Liver (tissue), 9 donors: Measurements from ENCODE around the gene SNX1. TPM values are rescaled to one million over a fixed set of nuclear protein-coding genes. Genes with fewer than 3 reads are reported as not detected.

Experiments
- DNase-seq: peaks from one replicate; pipeline ENCODE4 v3.0.0-alpha.2; 2017; ENCODE audit warnings: low spot score
- H3K27ac ChIP-seq, 2 donors: one replicate each; pipeline ENCODE4 v1.7.0; 2013; ENCODE audit warnings: inconsistent platforms in 2 of 2, low read length in 2 of 2, control low read depth in 1 of 2, low read depth in 1 of 2, mild to moderate bottlenecking in 1 of 2
- H3K27me3 ChIP-seq, 4 donors: one replicate each; pipeline versions ENCODE4 v1.6.1 to v1.7.0; 2013; ENCODE audit warnings: low read length in 3 of 4, inconsistent platforms in 1 of 4, mild to moderate bottlenecking in 1 of 4, moderate library complexity in 1 of 4; ENCODE audit not compliant: control insufficient read depth in 4 of 4, insufficient read depth in 4 of 4
- H3K36me3 ChIP-seq, 4 donors: one replicate each; pipeline versions ENCODE4 v1.6.1 to v1.7.0; 2013; ENCODE audit warnings: low read length in 3 of 4, mild to moderate bottlenecking in 3 of 4, low read depth in 1 of 4, moderate library complexity in 1 of 4; ENCODE audit not compliant: control insufficient read depth in 4 of 4, insufficient read depth in 3 of 4
- H3K4me1 ChIP-seq, 4 donors: one replicate each; pipeline versions ENCODE4 v1.6.1 to v1.7.0; 2013; ENCODE audit warnings: low read length in 3 of 4, mild to moderate bottlenecking in 3 of 4, moderate library complexity in 1 of 4; ENCODE audit not compliant: control insufficient read depth in 4 of 4, insufficient read depth in 4 of 4
- H3K4me3 ChIP-seq, 3 donors: one replicate each; pipeline versions ENCODE4 v1.6.1 to v1.7.0; 2013; ENCODE audit warnings: low read length in 3 of 3, control low read depth in 1 of 3, low read depth in 1 of 3, mild to moderate bottlenecking in 1 of 3
- H3K9ac ChIP-seq, 2 donors: one replicate each; pipeline ENCODE4 v1.7.0; 2013; ENCODE audit warnings: low read length in 2 of 2, mild to moderate bottlenecking in 2 of 2, moderate library complexity in 2 of 2, control low read depth in 1 of 2, low read depth in 1 of 2
- H3K9me3 ChIP-seq, 4 donors: one replicate each; pipeline versions ENCODE4 v1.6.1 to v1.7.0; 2013; ENCODE audit warnings: low read length in 3 of 4; ENCODE audit not compliant: control insufficient read depth in 4 of 4
- HNF4A ChIP-seq, 2 donors: conservative IDR thresholded peaks; 2 replicates each; pipeline ENCODE4 v1.6.1; 2016; ENCODE audit warnings: antibody characterized with exemption in 2 of 2, mild to moderate bottlenecking in 2 of 2
- JUND ChIP-seq, 2 donors: IDR thresholded peaks; 2 replicates each; pipeline ENCODE4 v1.6.1; 2016; ENCODE audit warnings: antibody characterized with exemption in 2 of 2
- NR2F2 ChIP-seq: IDR thresholded peaks from 2 replicates; pipeline ENCODE4 v1.6.1; 2016; ENCODE audit warnings: antibody characterized with exemption
- TAF1 ChIP-seq: conservative IDR thresholded peaks from 2 replicates; pipeline ENCODE4 v1.6.1; 2016; ENCODE audit warnings: antibody characterized with exemption, mild to moderate bottlenecking
- YY1 ChIP-seq: IDR thresholded peaks from 2 replicates; pipeline ENCODE4 v1.6.1; 2016; ENCODE audit warnings: antibody characterized with exemption, mild to moderate bottlenecking
- WGBS: extraction: QIAGEN DNeasy Blood & Tissue Kit; methylation state at CpG from one replicate; pipeline ENCODE4 v1.1.7; 2013; 5-methylcytosine and 5-hydroxymethylcytosine counted together
- polyA plus RNA-seq, 2 donors: library from polyadenylated mRNA; stranded (reverse) in 1 of 2; unstranded in 1 of 2; fragments of 200-250 nt in 1 of 2; fragments of >200 nt in 1 of 2; fragmentation: Nextera tagmentation in 1 of 2; extraction: Ambion mirVana in 1 of 2; gene quantifications; one replicate each; pipeline versions ENCODE4 v1.2.1 to v1.2.3, GENCODE V29; 2013 to 2015
- total RNA-seq, 2 donors: library from RNA; depleted of rRNA; stranded (reverse); fragments of >200 nt; gene quantifications; one replicate each; pipeline ENCODE4 v1.2.3, GENCODE V29; 2014
- TF ChIP-seq, protein P1 (sequence below): IDR thresholded peaks from 2 replicates; pipeline ENCODE4 v1.6.1; 2016; ENCODE audit warnings: antibody characterized with exemption, mild to moderate bottlenecking
- donor health status: healthy.
- donor health status: healthy.
- donor health status: healthy.
- donor health status: healthy.
- donor health status: healthy.

Gene SNX1
- total and polyA plus RNA-seq, 4 donors, result 40.0 to 67.4 (median 45.0) TPM

DNA sequence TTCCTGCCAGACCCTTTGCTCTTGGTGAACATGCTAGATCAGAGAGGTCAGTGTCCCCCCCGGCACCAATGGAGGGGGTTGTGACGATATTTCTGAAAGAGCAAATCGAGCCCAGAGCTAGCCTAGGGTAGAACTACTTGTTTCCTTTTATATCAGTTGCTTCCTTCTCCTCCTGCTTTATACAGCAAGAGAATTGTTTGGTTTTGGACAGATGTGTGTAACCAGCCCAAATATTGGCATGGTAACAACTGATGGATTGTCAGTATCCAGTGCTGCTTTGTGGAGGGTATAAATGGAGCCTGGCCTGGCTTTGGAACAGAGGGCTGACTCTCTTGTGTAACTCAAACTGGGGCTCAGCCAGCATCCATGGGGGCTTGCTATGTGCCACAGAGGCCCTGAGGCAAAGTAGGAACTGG, 27.2 kb downstream of the SNX1 start (continued):
- TF ChIP-seq, protein P1, sequence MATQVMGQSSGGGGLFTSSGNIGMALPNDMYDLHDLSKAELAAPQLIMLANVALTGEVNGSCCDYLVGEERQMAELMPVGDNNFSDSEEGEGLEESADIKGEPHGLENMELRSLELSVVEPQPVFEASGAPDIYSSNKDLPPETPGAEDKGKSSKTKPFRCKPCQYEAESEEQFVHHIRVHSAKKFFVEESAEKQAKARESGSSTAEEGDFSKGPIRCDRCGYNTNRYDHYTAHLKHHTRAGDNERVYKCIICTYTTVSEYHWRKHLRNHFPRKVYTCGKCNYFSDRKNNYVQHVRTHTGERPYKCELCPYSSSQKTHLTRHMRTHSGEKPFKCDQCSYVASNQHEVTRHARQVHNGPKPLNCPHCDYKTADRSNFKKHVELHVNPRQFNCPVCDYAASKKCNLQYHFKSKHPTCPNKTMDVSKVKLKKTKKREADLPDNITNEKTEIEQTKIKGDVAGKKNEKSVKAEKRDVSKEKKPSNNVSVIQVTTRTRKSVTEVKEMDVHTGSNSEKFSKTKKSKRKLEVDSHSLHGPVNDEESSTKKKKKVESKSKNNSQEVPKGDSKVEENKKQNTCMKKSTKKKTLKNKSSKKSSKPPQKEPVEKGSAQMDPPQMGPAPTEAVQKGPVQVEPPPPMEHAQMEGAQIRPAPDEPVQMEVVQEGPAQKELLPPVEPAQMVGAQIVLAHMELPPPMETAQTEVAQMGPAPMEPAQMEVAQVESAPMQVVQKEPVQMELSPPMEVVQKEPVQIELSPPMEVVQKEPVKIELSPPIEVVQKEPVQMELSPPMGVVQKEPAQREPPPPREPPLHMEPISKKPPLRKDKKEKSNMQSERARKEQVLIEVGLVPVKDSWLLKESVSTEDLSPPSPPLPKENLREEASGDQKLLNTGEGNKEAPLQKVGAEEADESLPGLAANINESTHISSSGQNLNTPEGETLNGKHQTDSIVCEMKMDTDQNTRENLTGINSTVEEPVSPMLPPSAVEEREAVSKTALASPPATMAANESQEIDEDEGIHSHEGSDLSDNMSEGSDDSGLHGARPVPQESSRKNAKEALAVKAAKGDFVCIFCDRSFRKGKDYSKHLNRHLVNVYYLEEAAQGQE, result no peak

DNA sequence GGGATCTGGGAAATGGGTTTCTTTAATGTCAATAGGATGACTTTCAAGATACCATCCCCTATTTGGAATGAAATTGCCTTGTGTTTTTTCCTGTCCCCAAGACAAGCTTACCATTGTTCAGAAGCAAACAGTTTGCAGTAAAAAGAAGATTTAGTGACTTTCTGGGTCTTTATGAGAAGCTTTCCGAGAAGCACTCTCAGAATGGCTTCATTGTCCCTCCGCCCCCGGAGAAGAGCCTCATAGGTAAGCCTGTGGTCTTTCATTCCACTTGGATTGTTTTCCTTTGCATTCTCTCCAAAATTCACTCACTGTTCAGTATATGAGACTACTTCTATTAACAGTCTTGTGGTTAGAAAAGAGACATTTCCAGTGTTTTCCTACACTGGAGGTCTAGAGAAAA, 30.2 kb downstream of the SNX1 start:
- 65% methylated on average over 3 of the region's 3 CpGs for WGBS
- Histone ChIP-seq H3K36me3 (peaks cover 17 to 84% (median 72%) of the 10 kb centered on the region in 4 donors), H3K27me3 (no peaks in the 10 kb centered on the region), H3K9ac (no peak overlapping the region), H3K27ac (no peak overlapping the region), H3K9me3 (no peaks in the 10 kb centered on the region), H3K4me1 (peaks cover 0 to 4% (median 2%) of the 10 kb centered on the region in 4 donors), H3K4me3 (no peak overlapping the region)
- no peak for DNase-seq
- TF ChIP-seq YY1 (no peak), HNF4A (conservative IDR thresholded peaks at IDR 0.05) (no peak), TAF1 (no peak)

DNA sequence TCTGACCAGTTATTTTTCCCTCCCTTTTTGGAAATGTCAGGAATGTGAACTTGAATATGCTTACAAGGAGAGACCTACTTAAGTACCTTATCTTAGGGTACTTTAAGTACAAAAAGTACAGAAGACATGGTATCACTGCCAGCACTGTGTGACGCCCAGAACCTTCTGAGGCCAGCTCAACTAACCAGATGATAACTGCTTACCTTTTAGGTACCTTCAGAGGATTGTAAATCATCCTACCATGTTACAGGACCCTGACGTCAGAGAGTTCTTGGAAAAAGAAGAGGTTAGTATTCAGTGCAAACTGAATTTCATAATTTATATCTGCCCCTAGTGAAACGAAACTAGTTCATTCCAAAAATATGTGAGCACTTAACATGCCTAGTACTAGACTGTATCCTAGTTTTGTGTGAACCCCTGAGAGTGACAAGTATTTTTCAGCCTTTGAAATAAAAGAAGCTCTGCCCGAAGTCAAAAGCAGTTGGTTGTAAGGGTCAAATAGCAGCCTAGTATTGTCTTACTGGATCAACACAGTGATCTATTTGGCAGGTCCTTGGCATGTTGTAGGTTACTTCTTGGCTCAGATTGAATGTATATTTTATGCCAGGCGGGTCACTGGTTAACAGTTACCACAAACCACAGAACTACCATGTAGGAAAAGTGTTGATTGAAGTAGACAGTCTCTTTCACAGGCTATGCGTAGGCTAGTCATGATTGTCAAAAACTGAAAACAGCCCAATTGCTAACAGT, 31.9 kb downstream of the SNX1 start:
- WGBS, result 91% methylated on average over 6 of the region's 6 CpGs

More for the DNA sequence above, 31.9 kb downstream of the SNX1 start:
- H3K36me3 ChIP-seq, result peaks cover 21 to 84% (median 75%) of the 10 kb centered on the region in 4 donors
- H3K4me3 ChIP-seq, result no peak overlapping the region
- H3K27ac ChIP-seq, result no peak overlapping the region
- no peak overlapping the region for H3K9ac ChIP-seq
- TF ChIP-seq JUND (IDR thresholded peaks at IDR 0.05) (no peak), NR2F2 (no peak)
- TF ChIP-seq, protein P1, result no peak
- H3K4me1 ChIP-seq, result no peaks in the 10 kb centered on the region
- no peak for DNase-seq
- no peaks in the 10 kb centered on the region for H3K27me3 ChIP-seq
- no peaks in the 10 kb centered on the region for H3K9me3 ChIP-seq
